ENCODE results near the gene RAI14.

DNA sequence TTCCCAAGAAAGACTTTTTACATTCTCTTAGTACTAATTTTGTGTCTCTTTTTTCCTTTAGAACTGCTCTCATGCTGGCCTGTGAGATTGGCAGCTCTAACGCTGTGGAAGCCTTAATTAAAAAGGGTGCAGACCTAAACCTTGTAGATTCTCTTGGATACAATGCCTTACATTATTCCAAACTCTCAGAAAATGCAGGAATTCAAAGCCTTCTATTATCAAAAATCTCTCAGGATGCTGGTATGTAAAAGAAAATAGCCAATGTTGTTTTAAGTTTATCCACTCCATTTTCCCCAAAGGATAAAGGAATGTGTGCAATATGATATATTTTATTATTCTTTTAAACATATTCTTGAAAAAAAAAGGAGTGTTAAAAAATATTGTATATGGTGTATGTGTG is 155.6 kb downstream of the RAI14 start:
- TF ChIP-seq CTCF (IDR thresholded peaks at IDR 0.05; ENCODE audit: low read length) (no peak), EZH2phosphoT487 (IDR thresholded peaks at IDR 0.05; ENCODE audit: low read length) (no peak)

Measured in MM.1S (cell line).